Peyer's patch (tissue), 4 donors: ENCODE data around the gene PTPRJ.

Experiments
- POLR2A ChIP-seq, 2 donors: fragments of 450-650 bp; IDR thresholded peaks; one replicate each; pipeline ENCODE4 v1.5.1; 2017; ENCODE audit warnings: antibody characterized with exemption in 2 of 2, mild to moderate bottlenecking in 2 of 2, moderate library complexity in 2 of 2
- TF ChIP-seq, protein P1 (sequence below), 6 experiments: fragments of 450-650 bp in 4 of 6; fragments of 200-600 bp in 2 of 6; sonication (generic) in 1 of 6; IDR thresholded peaks; one replicate each; pipeline ENCODE4 v1.5.1; 2017 to 2019; ENCODE audit warnings: antibody characterized with exemption in 6 of 6, mild to moderate bottlenecking in 3 of 6, moderate library complexity in 1 of 6

- TF ChIP-seq, protein P1, sequence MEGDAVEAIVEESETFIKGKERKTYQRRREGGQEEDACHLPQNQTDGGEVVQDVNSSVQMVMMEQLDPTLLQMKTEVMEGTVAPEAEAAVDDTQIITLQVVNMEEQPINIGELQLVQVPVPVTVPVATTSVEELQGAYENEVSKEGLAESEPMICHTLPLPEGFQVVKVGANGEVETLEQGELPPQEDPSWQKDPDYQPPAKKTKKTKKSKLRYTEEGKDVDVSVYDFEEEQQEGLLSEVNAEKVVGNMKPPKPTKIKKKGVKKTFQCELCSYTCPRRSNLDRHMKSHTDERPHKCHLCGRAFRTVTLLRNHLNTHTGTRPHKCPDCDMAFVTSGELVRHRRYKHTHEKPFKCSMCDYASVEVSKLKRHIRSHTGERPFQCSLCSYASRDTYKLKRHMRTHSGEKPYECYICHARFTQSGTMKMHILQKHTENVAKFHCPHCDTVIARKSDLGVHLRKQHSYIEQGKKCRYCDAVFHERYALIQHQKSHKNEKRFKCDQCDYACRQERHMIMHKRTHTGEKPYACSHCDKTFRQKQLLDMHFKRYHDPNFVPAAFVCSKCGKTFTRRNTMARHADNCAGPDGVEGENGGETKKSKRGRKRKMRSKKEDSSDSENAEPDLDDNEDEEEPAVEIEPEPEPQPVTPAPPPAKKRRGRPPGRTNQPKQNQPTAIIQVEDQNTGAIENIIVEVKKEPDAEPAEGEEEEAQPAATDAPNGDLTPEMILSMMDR (IDR thresholded peaks at IDR 0.05): no peak
- TF ChIP-seq POLR2A (IDR thresholded peaks at IDR 0.05): no peak
Observed at GRCh38 chr11:48058064-48058463, 77.7 kb downstream of the PTPRJ start.
